IPS-20b (cell line): Measurements from ENCODE around the gene PTPRN2.

Source experiments
- H3K27ac ChIP-seq: one replicate; pipeline ENCODE4 v1.5.1; 2013; ENCODE audit warnings: low read length
- H3K27me3 ChIP-seq: 2 replicates; pipeline ENCODE4 v1.6.1; 2013; ENCODE audit warnings: mild to moderate bottlenecking, low read length, inconsistent platforms; ENCODE audit not compliant: insufficient read depth
- H3K36me3 ChIP-seq: 2 replicates; pipeline ENCODE4 v1.6.1; 2013; ENCODE audit warnings: low read depth, mild to moderate bottlenecking, inconsistent platforms, low read length, moderate library complexity; ENCODE audit not compliant: insufficient read depth
- H3K4me1 ChIP-seq: 2 replicates; pipeline ENCODE4 v1.6.1; 2013; ENCODE audit warnings: mild to moderate bottlenecking, control low read depth, inconsistent platforms, low read length, moderate library complexity; ENCODE audit not compliant: insufficient read depth
- H3K4me3 ChIP-seq: 2 replicates; pipeline ENCODE4 v1.5.1; 2013; ENCODE audit warnings: mild to moderate bottlenecking, low read length, inconsistent platforms
- H3K9ac ChIP-seq: 2 replicates; pipeline ENCODE4 v1.6.1; 2013; ENCODE audit warnings: low read depth, mild to moderate bottlenecking, inconsistent platforms, low read length, moderate library complexity
- H3K9me3 ChIP-seq: 2 replicates; pipeline ENCODE4 v1.6.1; 2013; ENCODE audit warnings: mild to moderate bottlenecking, low read depth, low read length, inconsistent platforms; ENCODE audit not compliant: insufficient read depth

The PTPRN2 gene

DNA sequence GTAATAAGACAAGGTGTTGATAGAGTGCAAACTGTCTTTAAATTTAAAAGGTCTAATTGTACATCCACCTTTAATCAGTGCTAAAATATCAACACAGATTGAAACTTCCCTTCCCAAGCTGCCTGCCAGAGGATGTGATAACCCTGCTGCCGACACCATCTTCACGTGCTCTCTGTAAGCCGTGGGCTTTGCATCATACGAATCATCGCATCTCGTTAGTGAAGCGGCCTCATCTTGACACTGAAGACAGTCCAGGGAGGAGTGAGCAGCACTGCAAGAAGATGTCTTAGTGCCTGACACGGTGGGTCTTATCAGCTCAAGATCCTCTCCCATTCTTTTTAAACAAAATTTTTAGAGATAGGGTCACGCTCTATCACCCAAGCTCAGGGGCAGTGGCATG lies 518.8 kb downstream of the PTPRN2 start:
- Histone ChIP-seq H3K36me3 (no peaks in the 10 kb centered on the region), H3K27me3 (no peaks in the 10 kb centered on the region), H3K4me3 (no peak overlapping the region), H3K9ac (no peak overlapping the region), H3K9me3 (peaks cover 100% of the 10 kb centered on the region), H3K4me1 (no peaks in the 10 kb centered on the region), H3K27ac (no peak overlapping the region)

DNA sequence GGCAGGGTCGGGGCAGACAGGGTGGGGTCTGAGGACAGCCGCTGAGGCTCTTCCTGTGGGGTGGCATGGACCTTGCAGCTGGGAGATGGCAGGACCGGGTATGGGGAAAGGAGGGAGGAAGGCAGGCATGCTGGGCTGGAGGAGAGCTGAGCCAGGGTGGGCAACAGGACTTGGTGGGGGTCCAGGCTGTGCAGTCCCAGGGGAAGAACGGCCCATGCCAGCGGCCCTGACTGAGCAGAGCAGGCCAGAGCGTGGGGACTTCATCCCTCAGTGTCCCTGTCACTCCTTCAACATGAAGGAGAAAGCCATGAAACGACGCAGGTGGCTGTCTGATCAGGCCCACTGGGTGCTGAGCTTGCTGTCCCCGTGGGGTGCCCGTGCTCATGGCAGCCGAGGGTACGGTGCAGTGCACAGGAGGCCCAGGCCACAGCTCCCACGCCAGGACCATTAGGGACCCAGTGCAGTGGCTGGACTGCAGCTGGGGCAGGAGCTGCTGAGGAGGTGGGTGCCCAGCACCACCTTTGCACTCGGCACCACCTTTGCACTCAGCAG lies 519.6 kb downstream of the PTPRN2 start:
- no peaks in the 10 kb centered on the region for H3K4me1 ChIP-seq

DNA sequence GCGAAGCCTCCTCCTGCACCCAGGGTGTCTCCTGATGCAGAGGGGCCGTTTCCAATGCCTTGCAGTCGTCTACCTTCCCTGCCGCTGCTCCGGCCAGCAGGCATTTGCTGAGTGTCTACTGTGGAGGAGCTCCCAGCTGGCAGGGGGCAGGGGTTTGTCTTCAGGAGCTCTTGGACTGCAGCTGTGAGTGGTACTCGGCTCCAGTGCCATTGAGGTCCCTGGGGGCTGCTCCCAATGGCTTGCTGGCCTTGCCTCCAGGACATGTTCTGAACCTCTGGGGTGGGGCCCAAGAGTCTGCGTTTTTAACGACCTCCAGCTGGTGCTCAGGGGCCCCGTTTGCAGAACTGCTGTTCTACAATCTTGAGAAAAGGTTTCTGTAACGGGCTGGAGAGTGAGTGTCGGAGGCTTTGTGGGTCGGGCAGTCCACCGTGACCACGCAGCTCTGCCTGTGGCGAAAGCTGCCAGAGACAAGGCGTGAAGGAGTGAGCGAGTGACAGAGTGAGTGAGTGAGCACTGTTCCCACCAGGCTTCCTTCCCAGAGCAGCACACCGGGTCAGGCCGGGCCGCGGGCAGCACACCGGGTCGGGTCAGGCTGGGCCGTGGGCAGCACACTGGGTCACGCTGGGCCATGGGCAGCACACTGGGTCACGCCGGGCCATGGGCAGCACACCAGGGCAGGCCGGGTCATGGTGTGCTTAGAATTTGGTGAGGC lies 520.2 kb downstream of the PTPRN2 start:
- Histone ChIP-seq H3K36me3 (no peaks in the 10 kb centered on the region), H3K27me3 (no peaks in the 10 kb centered on the region), H3K9ac (no peak overlapping the region), H3K27ac (no peak overlapping the region), H3K9me3 (peaks cover 98% of the 10 kb centered on the region), H3K4me1 (no peaks in the 10 kb centered on the region), H3K4me3 (no peak overlapping the region)

More for the DNA sequence above, 519.6 kb downstream of the PTPRN2 start:
- Histone ChIP-seq H3K36me3 (no peaks in the 10 kb centered on the region), H3K9ac (no peak overlapping the region), H3K4me3 (no peak overlapping the region), H3K27me3 (no peaks in the 10 kb centered on the region), H3K27ac (no peak overlapping the region), H3K9me3 (peaks cover 100% of the 10 kb centered on the region)

DNA sequence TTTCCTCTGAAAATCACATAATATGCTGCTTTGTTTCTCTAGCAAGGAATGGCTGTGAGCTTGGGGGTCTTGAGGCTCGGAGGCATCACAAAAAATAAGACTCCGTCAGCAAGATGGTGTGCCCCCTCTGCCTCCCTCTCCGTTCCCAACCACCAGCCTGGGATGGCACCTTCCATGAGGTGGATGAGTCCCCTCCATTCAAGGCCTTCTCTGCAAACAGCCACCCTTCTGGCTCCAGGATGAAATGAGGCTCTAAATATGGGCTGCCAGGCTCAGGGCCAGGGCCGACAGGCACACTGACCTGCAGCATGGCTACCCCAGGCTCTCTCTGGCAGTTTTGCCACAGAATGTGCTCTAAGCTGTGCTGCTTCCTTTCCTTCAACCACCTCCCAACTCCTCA lies 521.5 kb downstream of the PTPRN2 start:
- Histone ChIP-seq H3K9me3 (peaks cover 98% of the 10 kb centered on the region), H3K27me3 (no peaks in the 10 kb centered on the region), H3K4me1 (no peaks in the 10 kb centered on the region), H3K36me3 (no peaks in the 10 kb centered on the region), H3K4me3 (no peak overlapping the region), H3K9ac (no peak overlapping the region), H3K27ac (no peak overlapping the region)

DNA sequence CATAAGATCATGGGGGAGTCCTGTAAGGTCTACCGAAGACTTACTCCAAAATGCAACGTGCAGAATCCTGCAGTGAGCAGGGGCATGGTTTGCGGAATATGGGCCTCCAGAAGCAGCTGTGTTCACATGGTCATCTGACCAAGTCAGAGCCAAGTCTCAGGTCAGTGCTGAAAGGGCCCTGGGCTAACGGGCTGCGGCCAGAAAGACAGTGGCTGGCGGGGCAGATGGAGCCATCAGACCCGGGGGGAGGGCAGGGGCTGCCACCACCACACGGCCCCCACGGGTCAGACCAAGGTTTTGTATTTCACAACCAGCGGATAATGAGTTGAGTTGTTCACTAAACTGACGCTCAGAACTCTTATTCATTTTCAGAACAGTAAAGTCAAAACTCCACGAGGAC lies 522.3 kb downstream of the PTPRN2 start:
- no peaks in the 10 kb centered on the region for H3K27me3 ChIP-seq

DNA sequence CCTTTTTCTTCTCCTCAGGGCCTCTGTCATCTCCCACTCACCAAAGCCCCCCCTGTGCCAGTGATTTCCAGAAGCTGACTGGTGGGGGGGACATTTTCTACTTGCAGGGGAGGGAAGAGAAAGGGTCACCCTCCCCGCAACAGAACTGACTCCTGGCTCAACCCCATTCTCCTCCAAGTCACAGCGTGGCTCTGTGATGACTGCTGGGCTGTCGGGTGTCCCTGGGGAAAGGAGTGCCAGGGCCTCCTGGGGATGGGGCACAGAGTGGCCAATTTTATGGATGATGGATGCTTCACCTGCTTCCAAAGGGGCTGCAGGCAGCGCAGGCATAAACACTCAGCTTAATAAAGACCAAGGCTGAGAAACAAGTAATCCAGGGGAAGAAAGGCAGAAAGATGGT lies 523.0 kb downstream of the PTPRN2 start:
- Histone ChIP-seq H3K4me3 (no peak overlapping the region), H3K27ac (no peak overlapping the region), H3K4me1 (no peaks in the 10 kb centered on the region), H3K27me3 (no peaks in the 10 kb centered on the region), H3K9ac (no peak overlapping the region), H3K9me3 (peaks cover 95% of the 10 kb centered on the region), H3K36me3 (no peaks in the 10 kb centered on the region)

More for the DNA sequence above, 522.3 kb downstream of the PTPRN2 start:
- H3K9me3 ChIP-seq, result peaks cover 98% of the 10 kb centered on the region
- H3K4me1 ChIP-seq, result no peaks in the 10 kb centered on the region
- H3K27ac ChIP-seq, result no peak overlapping the region
- no peaks in the 10 kb centered on the region for H3K36me3 ChIP-seq
- no peak overlapping the region for H3K9ac ChIP-seq
- H3K4me3 ChIP-seq, result no peak overlapping the region

DNA sequence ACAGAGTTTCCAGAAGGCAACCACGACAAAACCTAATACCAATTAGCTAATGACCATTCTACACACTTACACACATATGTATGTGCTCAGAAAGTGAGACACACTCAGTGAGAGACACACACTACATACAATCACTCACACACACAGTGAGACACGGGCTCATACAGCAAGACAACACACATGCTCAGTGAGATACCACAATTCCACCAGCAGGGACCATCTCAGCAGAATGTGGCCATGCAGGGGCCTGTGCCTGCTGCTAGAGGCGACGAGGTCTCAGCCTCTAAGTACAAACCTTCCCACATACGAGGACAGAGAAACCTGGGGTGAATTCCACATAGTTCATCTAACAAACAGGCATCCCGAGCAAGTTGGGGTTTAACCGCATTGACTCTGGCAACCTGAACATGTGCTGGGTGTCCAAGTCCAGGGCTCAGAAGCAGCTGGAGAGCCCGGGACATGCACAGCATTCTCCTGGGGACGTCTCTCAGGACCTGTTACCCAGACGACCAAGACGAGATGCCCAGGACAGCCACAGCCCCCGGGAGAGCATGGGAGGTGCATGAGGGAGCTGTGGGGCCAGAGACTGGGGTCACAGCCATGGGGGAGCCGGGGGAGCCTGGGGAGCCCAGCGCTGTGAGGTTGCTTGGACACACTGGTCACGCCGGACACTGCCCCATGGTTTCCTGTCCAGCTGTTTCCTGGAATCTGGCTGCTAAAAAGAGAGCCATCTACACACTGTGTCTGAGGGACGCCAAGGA lies 523.6 kb downstream of the PTPRN2 start:
- Histone ChIP-seq H3K4me1 (no peaks in the 10 kb centered on the region), H3K4me3 (no peak overlapping the region), H3K36me3 (no peaks in the 10 kb centered on the region), H3K27ac (no peak overlapping the region), H3K27me3 (no peaks in the 10 kb centered on the region), H3K9ac (no peak overlapping the region), H3K9me3 (peaks cover 89% of the 10 kb centered on the region)

DNA sequence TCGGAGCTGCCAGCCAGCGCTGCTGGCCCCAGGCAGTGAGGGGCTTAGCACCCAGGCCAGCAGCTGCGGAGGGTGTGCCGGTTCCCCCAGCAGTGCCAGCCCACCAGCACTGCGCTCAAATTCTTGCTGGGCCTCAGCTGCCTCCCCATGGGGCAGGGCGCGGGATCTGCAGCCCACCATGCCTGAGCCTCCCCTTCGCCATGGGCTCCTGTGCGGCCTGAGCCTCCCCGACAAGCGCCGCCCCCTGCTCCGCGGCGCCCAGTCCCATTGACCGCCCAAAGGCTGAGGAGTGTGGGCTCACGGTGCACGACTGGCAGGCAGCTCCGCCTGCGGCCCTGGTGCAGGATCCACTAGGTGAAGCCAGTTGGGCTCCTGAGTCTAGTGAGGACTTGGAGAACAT lies 525.0 kb downstream of the PTPRN2 start:
- peaks cover 82% of the 10 kb centered on the region for H3K9me3 ChIP-seq
- H3K27me3 ChIP-seq, result no peaks in the 10 kb centered on the region
- no peak overlapping the region for H3K9ac ChIP-seq
- H3K36me3 ChIP-seq, result no peaks in the 10 kb centered on the region
- H3K4me1 ChIP-seq, result no peaks in the 10 kb centered on the region
- no peak overlapping the region for H3K4me3 ChIP-seq
- H3K27ac ChIP-seq, result no peak overlapping the region

DNA sequence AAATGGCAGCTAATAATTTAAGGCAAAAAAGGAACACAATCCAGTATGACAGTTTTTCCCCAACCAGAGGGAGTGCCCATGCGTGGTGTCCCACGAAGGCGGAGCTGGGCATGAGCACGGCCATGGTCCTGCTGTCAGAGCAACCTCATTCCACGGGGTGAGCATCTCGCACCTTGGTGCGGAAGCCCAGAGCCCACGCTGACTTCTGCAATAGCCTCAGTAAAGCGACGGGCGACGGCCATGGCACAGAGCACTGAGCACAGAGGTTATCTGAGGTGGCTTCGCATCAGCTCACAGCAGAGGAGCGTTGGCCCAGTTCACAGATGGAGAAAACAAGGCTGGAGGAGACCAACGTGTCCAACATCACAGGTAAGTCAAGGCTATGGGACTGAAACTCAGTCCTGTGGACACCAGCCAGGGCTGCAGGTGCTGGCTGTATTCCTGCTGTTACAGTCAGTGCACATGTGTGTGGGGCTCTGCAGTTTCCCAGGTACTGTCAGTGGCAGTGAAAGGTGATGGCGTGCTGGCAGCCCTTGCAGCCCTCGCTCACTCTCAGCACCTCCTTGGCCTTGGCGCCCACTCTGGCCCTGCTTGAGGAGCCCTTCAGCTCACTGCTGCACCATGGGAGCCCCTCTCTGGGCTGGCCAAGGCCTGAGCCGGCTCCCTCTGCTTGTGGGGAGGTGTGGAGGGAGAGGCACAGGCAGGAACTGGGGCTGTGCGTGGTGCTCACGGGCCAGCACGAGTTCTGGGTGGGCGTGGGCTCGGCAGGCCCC lies 525.6 kb downstream of the PTPRN2 start:
- H3K4me3 ChIP-seq, result no peak overlapping the region
- peaks cover 82% of the 10 kb centered on the region for H3K9me3 ChIP-seq
- H3K9ac ChIP-seq, result no peak overlapping the region
- no peaks in the 10 kb centered on the region for H3K4me1 ChIP-seq
- H3K36me3 ChIP-seq, result no peaks in the 10 kb centered on the region
- H3K27me3 ChIP-seq, result no peaks in the 10 kb centered on the region
- no peak overlapping the region for H3K27ac ChIP-seq

DNA sequence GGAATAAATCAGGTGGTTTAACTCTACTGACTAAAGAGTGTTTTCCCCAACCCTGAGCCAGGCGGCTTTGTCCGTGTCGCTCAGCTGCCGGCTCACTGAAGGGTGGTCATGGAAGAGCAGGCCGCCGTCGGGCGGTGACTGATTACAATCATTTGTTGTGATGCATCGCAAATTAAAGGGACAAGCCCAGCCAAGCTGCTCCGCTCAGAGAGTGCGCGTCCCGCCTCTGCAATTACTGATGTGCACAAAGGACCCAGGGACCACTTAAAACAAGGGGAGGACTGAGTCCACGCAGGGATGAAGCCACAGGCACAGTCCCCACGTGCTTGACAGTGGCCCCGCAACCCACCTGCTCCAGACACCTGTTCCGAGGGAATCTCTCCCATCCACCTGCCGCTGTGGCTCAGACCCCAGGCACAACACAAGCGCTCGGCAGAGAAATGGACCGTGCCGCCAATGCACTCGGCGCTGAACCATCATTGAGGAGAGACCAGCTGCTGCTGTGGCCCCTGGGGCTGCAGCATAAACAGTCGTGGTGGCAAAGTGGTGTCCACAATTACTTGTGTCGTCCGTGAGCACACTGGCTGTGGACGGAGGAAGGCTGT lies 526.5 kb downstream of the PTPRN2 start:
- H3K9ac ChIP-seq, result no peak overlapping the region
- H3K27me3 ChIP-seq, result no peaks in the 10 kb centered on the region
- H3K9me3 ChIP-seq, result peaks cover 82% of the 10 kb centered on the region
- H3K36me3 ChIP-seq, result no peaks in the 10 kb centered on the region
- H3K4me3 ChIP-seq, result no peak overlapping the region
- H3K27ac ChIP-seq, result no peak overlapping the region
- no peaks in the 10 kb centered on the region for H3K4me1 ChIP-seq

DNA sequence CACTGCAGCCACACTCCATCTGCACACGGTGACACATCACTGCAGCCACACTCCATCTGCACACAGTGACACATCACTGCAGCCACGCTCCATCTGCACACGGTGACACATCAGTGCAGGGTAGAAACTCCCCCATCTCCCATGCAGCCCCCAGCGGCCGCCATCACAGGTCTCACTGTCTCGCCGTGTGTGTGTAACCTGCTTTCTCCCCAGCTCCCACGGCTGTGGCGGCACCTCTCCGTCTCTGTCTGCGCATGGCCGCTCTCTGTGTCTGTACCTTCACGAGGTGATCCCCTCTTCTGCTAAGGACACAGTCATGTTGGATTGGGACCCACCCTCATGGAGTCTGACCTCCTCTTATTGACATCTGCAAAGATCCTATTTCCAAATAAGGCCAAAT lies 527.4 kb downstream of the PTPRN2 start:
- H3K27me3 ChIP-seq, result no peaks in the 10 kb centered on the region
- H3K4me3 ChIP-seq, result no peak overlapping the region
- H3K9ac ChIP-seq, result no peak overlapping the region
- no peaks in the 10 kb centered on the region for H3K36me3 ChIP-seq
- peaks cover 80% of the 10 kb centered on the region for H3K9me3 ChIP-seq
- H3K4me1 ChIP-seq, result no peaks in the 10 kb centered on the region
- no peak overlapping the region for H3K27ac ChIP-seq
